Naive thymus-derived CD4-positive, alpha-beta T cell (primary cell): Measurements from ENCODE around the gene FIGLA. TPM values are rescaled to one million over a fixed set of nuclear protein-coding genes. Genes with fewer than 3 reads are reported as not detected.
A peak's percentile ranks its signal among the peaks of the same experiment; 100 is the strongest.

Experiments
- ATAC-seq: fragments of 150-1000 bp; cut with Tn5 transposase; 2 replicates; pipeline ENCODE4 v1.10.0; 2021; ENCODE audit warnings: mild to moderate bottlenecking, moderate library complexity
- CTCF ChIA-PET: fragments of 350-600 bp; sonication (Branson Sonifier 250); formaldehyde crosslinking; loops from one replicate; lab custom pipeline; 2021; ENCODE audit warnings: antibody characterized with exemption; lab: Charles Lee
- POLR2A ChIA-PET: fragments of 350-600 bp; sonication (Branson Sonifier 250); formaldehyde crosslinking; loops from one replicate; lab custom pipeline; 2021; ENCODE audit warnings: antibody characterized with exemption, inconsistent platforms; lab: Charles Lee
- DNase-seq, 9 donors: peaks; one replicate each; pipeline versions ENCODE4 v3.0.0 to v3.0.0-alpha.2; 2020 to 2022; ENCODE audit warnings: mixed read lengths in 1 of 9
- H3K27ac ChIP-seq: one replicate; pipeline ENCODE4 v1.7.0; 2013; ENCODE audit warnings: mild to moderate bottlenecking, low read depth, low read length, moderate library complexity
- H3K27me3 ChIP-seq, 2 donors: one replicate each; pipeline ENCODE4 v1.7.0; 2013; ENCODE audit warnings: low read length in 2 of 2, mild to moderate bottlenecking in 2 of 2, moderate library complexity in 2 of 2; ENCODE audit not compliant: control insufficient read depth in 2 of 2, insufficient read depth in 2 of 2
- H3K36me3 ChIP-seq, 3 experiments: 1 replicate in 2 of 3; 2 replicates in 1 of 3; pipeline ENCODE4 v1.7.0; 2013; ENCODE audit warnings: low read length in 3 of 3, mild to moderate bottlenecking in 3 of 3, moderate library complexity in 1 of 3; ENCODE audit not compliant: insufficient read depth in 3 of 3, control insufficient read depth in 2 of 3
- H3K4me1 ChIP-seq, 2 donors: one replicate each; pipeline ENCODE4 v1.7.0; 2013; ENCODE audit warnings: low read length in 2 of 2, mild to moderate bottlenecking in 2 of 2, moderate library complexity in 1 of 2; ENCODE audit not compliant: control insufficient read depth in 2 of 2, insufficient read depth in 2 of 2
- H3K4me3 ChIP-seq: 2 replicates; pipeline ENCODE4 v1.7.0; 2013; ENCODE audit warnings: mild to moderate bottlenecking, low read length
- H3K9me3 ChIP-seq, 3 experiments: 1 replicate in 2 of 3; 2 replicates in 1 of 3; pipeline ENCODE4 v1.7.0; 2013; ENCODE audit warnings: low read length in 3 of 3; ENCODE audit not compliant: control insufficient read depth in 2 of 3
- H3K27ac Mint-ChIP-seq, 9 donors: one replicate each; pipeline ENCODE4 v1.8.0; 2020 to 2022; ENCODE audit warnings: mixed read lengths in 9 of 9, mild to moderate bottlenecking in 8 of 9, moderate library complexity in 5 of 9, inconsistent platforms in 2 of 9
- H3K27me3 Mint-ChIP-seq, 5 donors: one replicate each; pipeline ENCODE4 v1.8.0; 2021 to 2022; ENCODE audit warnings: mixed read lengths in 5 of 5, mild to moderate bottlenecking in 1 of 5
- H3K36me3 Mint-ChIP-seq, 5 donors: one replicate each; pipeline ENCODE4 v1.8.0; 2020 to 2022; ENCODE audit warnings: mixed read lengths in 5 of 5, mild to moderate bottlenecking in 3 of 5, inconsistent platforms in 1 of 5
- H3K4me1 Mint-ChIP-seq, 7 donors: one replicate each; pipeline ENCODE4 v1.8.0; 2020 to 2022; ENCODE audit warnings: mixed read lengths in 7 of 7, mild to moderate bottlenecking in 3 of 7, inconsistent platforms in 1 of 7
- H3K4me3 Mint-ChIP-seq, 10 donors: one replicate each; pipeline ENCODE4 v1.8.0; 2020 to 2022; ENCODE audit warnings: mild to moderate bottlenecking in 10 of 10, mixed read lengths in 10 of 10, moderate library complexity in 6 of 10, inconsistent platforms in 2 of 10
- H3K9me3 Mint-ChIP-seq, 11 donors: one replicate each; pipeline ENCODE4 v1.8.0; 2020 to 2022; ENCODE audit warnings: mixed read lengths in 11 of 11, mild to moderate bottlenecking in 4 of 11, inconsistent platforms in 1 of 11, moderate library complexity in 1 of 11
- intact Hi-C, 2 donors: fragments of 100-400 bp; cut with micrococcal nuclease; formaldehyde crosslinking; loops; one replicate each; pipeline ENCODE4 v1.15.1; 2023
- polyA plus RNA-seq, 2 donors: library from polyadenylated mRNA; unstranded; fragments of 300-500 nt; fragmentation: Illumina TruSeq; gene quantifications; one replicate each; pipeline ENCODE4 v1.2.3, GENCODE V29; 2021
- total RNA-seq, 6 experiments: library from RNA in 5 of 6; stranded (reverse) in 5 of 6; gene quantifications; 1 replicate in 5 of 6; 2 replicates in 1 of 6; pipeline ENCODE4 v1.2.3 and lab custom pipeline; 2021 to 2026

The FIGLA gene
- total and polyA plus RNA-seq, 7 experiments from 2014 or later: not detected

GRCh38 chr2:70779491-70779890, 11.0 kb downstream of the FIGLA start:
- intact Hi-C loops: no loop called here
- no peak overlapping the region for H3K27ac ChIP-seq
- Mint-ChIP-seq H3K36me3 (no peaks in the 10 kb centered on the region), H3K4me1 (no peaks in the 10 kb centered on the region), H3K9me3 (no peaks in the 10 kb centered on the region), H3K27ac (no peak overlapping the region), H3K27me3 (peaks cover 0 to 31% (median 15%) of the 10 kb centered on the region in 5 donors), H3K4me3 (no peak overlapping the region)
- no peak overlapping the region for H3K4me3 ChIP-seq
- DNase-seq (no peak), ATAC-seq (no peak)
- ChIA-PET CTCF (interaction anchor here (1.2 kb wide), 1 partner anchor 10 kb away, joined by 3 read pairs; no protein-coding TSS in a partner anchor), POLR2A (interaction anchor here (0.6 kb wide), 1 partner anchor 10 kb away, joined by 4 read pairs; no protein-coding TSS in a partner anchor)
- H3K9me3 ChIP-seq: no peaks in the 10 kb centered on the region
- no peaks in the 10 kb centered on the region for H3K36me3 ChIP-seq
- no peaks in the 10 kb centered on the region for H3K27me3 ChIP-seq
- H3K4me1 ChIP-seq: no peaks in the 10 kb centered on the region

- Mint-ChIP-seq H3K27ac (peak overlapping the region in 1 of 9 donors; percentile 60), H3K27me3 (peaks cover 7 to 39% (median 20%) of the 10 kb centered on the region in 5 donors), H3K4me1 (no peaks in the 10 kb centered on the region), H3K4me3 (no peak overlapping the region), H3K9me3 (peaks cover 0 to 1% (median 0%) of the 10 kb centered on the region in 11 donors), H3K36me3 (peaks cover 0 to 2% (median 0%) of the 10 kb centered on the region in 5 donors)
- Histone ChIP-seq H3K9me3 (no peaks in the 10 kb centered on the region), H3K27ac (no peak overlapping the region), H3K4me3 (no peak overlapping the region), H3K27me3 (no peaks in the 10 kb centered on the region), H3K4me1 (no peaks in the 10 kb centered on the region), H3K36me3 (no peaks in the 10 kb centered on the region)
- CTCF ChIA-PET: interaction anchor here (0.6 to 0.8 kb wide), 3 partner anchors 10 to 835 kb away, joined by 3 read pairs; no protein-coding TSS in a partner anchor
- POLR2A ChIA-PET: no interaction called here
- ATAC-seq (no peak), DNase-seq (no peak)
- intact Hi-C loops: no loop called here
Observed at GRCh38 chr2:70778676-70779075, 11.8 kb downstream of the FIGLA start.

- H3K9me3 ChIP-seq: no peaks in the 10 kb centered on the region
- intact Hi-C loops: no loop called here
- Mint-ChIP-seq H3K4me1 (no peaks in the 10 kb centered on the region), H3K27ac (no peak overlapping the region), H3K36me3 (peaks cover 0 to 5% (median 0%) of the 10 kb centered on the region in 5 donors), H3K9me3 (peaks cover 0 to 3% (median 0%) of the 10 kb centered on the region in 11 donors), H3K4me3 (no peak overlapping the region), H3K27me3 (peaks cover 11 to 52% (median 28%) of the 10 kb centered on the region in 5 donors)
- no peaks in the 10 kb centered on the region for H3K27me3 ChIP-seq
- no peak overlapping the region for H3K27ac ChIP-seq
- ChIA-PET CTCF (no interaction called here), POLR2A (interaction anchor here (0.7 kb wide), 1 partner anchor 516 kb away, joined by 3 read pairs; no protein-coding TSS in a partner anchor)
- no peaks in the 10 kb centered on the region for H3K4me1 ChIP-seq
- ATAC-seq: no peak
- no peak for DNase-seq
- H3K36me3 ChIP-seq: no peaks in the 10 kb centered on the region
- no peak overlapping the region for H3K4me3 ChIP-seq
Observed at GRCh38 chr2:70777450-70777849, 13.0 kb downstream of the FIGLA start.

- H3K36me3 Mint-ChIP-seq: peaks cover 0 to 5% (median 0%) of the 10 kb centered on the region in 5 donors
Observed at GRCh38 chr2:70776266-70776665, 14.2 kb downstream of the FIGLA start.

GRCh38 chr2:70775141-70775540, 15.3 kb downstream of the FIGLA start:
- no peak for ATAC-seq
- Mint-ChIP-seq H3K4me1 (peaks cover 0 to 5% (median 0%) of the 10 kb centered on the region in 7 donors), H3K27ac (no peak overlapping the region), H3K9me3 (peaks cover 0 to 3% (median 0%) of the 10 kb centered on the region in 11 donors), H3K36me3 (peaks cover 0 to 5% (median 0%) of the 10 kb centered on the region in 5 donors), H3K4me3 (no peak overlapping the region), H3K27me3 (peaks cover 11 to 64% (median 29%) of the 10 kb centered on the region in 5 donors)
- intact Hi-C loops: no loop called here
- Histone ChIP-seq H3K36me3 (no peaks in the 10 kb centered on the region), H3K27me3 (no peaks in the 10 kb centered on the region), H3K4me1 (no peaks in the 10 kb centered on the region), H3K27ac (no peak overlapping the region), H3K9me3 (no peaks in the 10 kb centered on the region), H3K4me3 (no peak overlapping the region)
- ChIA-PET POLR2A (interaction anchor here (0.6 to 0.8 kb wide), 2 partner anchors 652 to 758 kb away, joined by 4 to 7 read pairs; no protein-coding TSS in a partner anchor), CTCF (interaction anchor here (1.7 to 1.9 kb wide), 2 partner anchors 10 to 119 kb away, joined by 4 to 7 read pairs; no protein-coding TSS in a partner anchor)
- no peak for DNase-seq

More at GRCh38 chr2:70776266-70776665, 14.2 kb downstream of the FIGLA start:
- ChIA-PET CTCF (interaction anchor here (1.1 to 1.9 kb wide), 2 partner anchors 120 to 472 kb away, joined by 3 to 7 read pairs; no protein-coding TSS in a partner anchor), POLR2A (no interaction called here)
- H3K27ac ChIP-seq: no peak overlapping the region
- Mint-ChIP-seq H3K4me1 (peaks cover 0 to 3% (median 0%) of the 10 kb centered on the region in 7 donors), H3K4me3 (no peak overlapping the region), H3K9me3 (peaks cover 0 to 3% (median 0%) of the 10 kb centered on the region in 11 donors), H3K27me3 (peaks cover 11 to 55% (median 28%) of the 10 kb centered on the region in 5 donors), H3K27ac (no peak overlapping the region)
- H3K9me3 ChIP-seq: no peaks in the 10 kb centered on the region
- no peaks in the 10 kb centered on the region for H3K27me3 ChIP-seq
- ATAC-seq (no peak), DNase-seq (no peak)
- H3K36me3 ChIP-seq: no peaks in the 10 kb centered on the region
- intact Hi-C loops: no loop called here
- H3K4me1 ChIP-seq: no peaks in the 10 kb centered on the region
- H3K4me3 ChIP-seq: no peak overlapping the region

- no peaks in the 10 kb centered on the region for H3K36me3 ChIP-seq
- no peak for DNase-seq
- no peak overlapping the region for H3K27ac ChIP-seq
- CTCF ChIA-PET: interaction anchor here (0.7 to 1.5 kb wide), 2 partner anchors 8 to 15 kb away, joined by 3 read pairs; no protein-coding TSS in a partner anchor
- H3K4me3 ChIP-seq: no peak overlapping the region
- H3K9me3 Mint-ChIP-seq: peaks cover 0 to 3% (median 0%) of the 10 kb centered on the region in 11 donors
- peaks cover 0 to 3% of the 10 kb centered on the region in 2 donors for H3K27me3 ChIP-seq
- H3K4me1 Mint-ChIP-seq: peaks cover 4 to 10% (median 7%) of the 10 kb centered on the region in 7 donors
- intact Hi-C loops: no loop called here
- ATAC-seq: no peak
- no peak overlapping the region for H3K27ac Mint-ChIP-seq
- POLR2A ChIA-PET: no interaction called here
- peaks cover 11 to 79% (median 40%) of the 10 kb centered on the region in 5 donors for H3K27me3 Mint-ChIP-seq
- H3K36me3 Mint-ChIP-seq: peaks cover 0 to 5% (median 1%) of the 10 kb centered on the region in 5 donors
- no peaks in the 10 kb centered on the region for H3K9me3 ChIP-seq
- H3K4me1 ChIP-seq: no peaks in the 10 kb centered on the region
- H3K4me3 Mint-ChIP-seq: no peak overlapping the region
Observed at GRCh38 chr2:70772486-70773155, 17.8 kb downstream of the FIGLA start.
